Liver (tissue), 9 donors: ENCODE data around the gene NR6A1. TPM values are rescaled to one million over a fixed set of nuclear protein-coding genes. Genes with fewer than 3 reads are reported as not detected.

ENCODE experiments used
- DNase-seq: peaks from one replicate; pipeline ENCODE4 v3.0.0-alpha.2; 2017; ENCODE audit warnings: low spot score
- H3K27ac ChIP-seq, 2 donors: one replicate each; pipeline ENCODE4 v1.7.0; 2013; ENCODE audit warnings: inconsistent platforms in 2 of 2, low read length in 2 of 2, control low read depth in 1 of 2, low read depth in 1 of 2, mild to moderate bottlenecking in 1 of 2
- H3K27me3 ChIP-seq, 4 donors: one replicate each; pipeline versions ENCODE4 v1.6.1 to v1.7.0; 2013; ENCODE audit warnings: low read length in 3 of 4, inconsistent platforms in 1 of 4, mild to moderate bottlenecking in 1 of 4, moderate library complexity in 1 of 4; ENCODE audit not compliant: control insufficient read depth in 4 of 4, insufficient read depth in 4 of 4
- H3K36me3 ChIP-seq, 4 donors: one replicate each; pipeline versions ENCODE4 v1.6.1 to v1.7.0; 2013; ENCODE audit warnings: low read length in 3 of 4, mild to moderate bottlenecking in 3 of 4, low read depth in 1 of 4, moderate library complexity in 1 of 4; ENCODE audit not compliant: control insufficient read depth in 4 of 4, insufficient read depth in 3 of 4
- H3K4me1 ChIP-seq, 4 donors: one replicate each; pipeline versions ENCODE4 v1.6.1 to v1.7.0; 2013; ENCODE audit warnings: low read length in 3 of 4, mild to moderate bottlenecking in 3 of 4, moderate library complexity in 1 of 4; ENCODE audit not compliant: control insufficient read depth in 4 of 4, insufficient read depth in 4 of 4
- H3K4me3 ChIP-seq, 3 donors: one replicate each; pipeline versions ENCODE4 v1.6.1 to v1.7.0; 2013; ENCODE audit warnings: low read length in 3 of 3, control low read depth in 1 of 3, low read depth in 1 of 3, mild to moderate bottlenecking in 1 of 3
- H3K9ac ChIP-seq, 2 donors: one replicate each; pipeline ENCODE4 v1.7.0; 2013; ENCODE audit warnings: low read length in 2 of 2, mild to moderate bottlenecking in 2 of 2, moderate library complexity in 2 of 2, control low read depth in 1 of 2, low read depth in 1 of 2
- H3K9me3 ChIP-seq, 4 donors: one replicate each; pipeline versions ENCODE4 v1.6.1 to v1.7.0; 2013; ENCODE audit warnings: low read length in 3 of 4; ENCODE audit not compliant: control insufficient read depth in 4 of 4
- ATF3 ChIP-seq: IDR thresholded peaks from 2 replicates; pipeline ENCODE4 v1.6.1; 2016; ENCODE audit warnings: antibody characterized with exemption
- CTCF ChIP-seq: fragments of 150-350 bp; IDR thresholded peaks from 2 replicates; pipeline ENCODE4 v1.5.1; 2017; ENCODE audit warnings: improper control_type of control experiment, low read depth, low read length; ENCODE audit not compliant: missing input control
- EGR1 ChIP-seq, 2 donors: IDR thresholded peaks; 2 replicates each; pipeline ENCODE4 v1.6.1; 2016 to 2018; ENCODE audit warnings: antibody characterized with exemption in 2 of 2, low read depth in 2 of 2
- FOXA1 ChIP-seq: IDR thresholded peaks from 2 replicates; pipeline ENCODE4 v1.6.1; 2016; ENCODE audit warnings: antibody characterized with exemption
- FOXA2 ChIP-seq: IDR thresholded peaks from 2 replicates; pipeline ENCODE4 v1.6.1; 2016; ENCODE audit warnings: antibody characterized with exemption
- GABPA ChIP-seq, 2 donors: IDR thresholded peaks in 1 of 2; conservative IDR thresholded peaks in 1 of 2; 2 replicates each; pipeline ENCODE4 v1.6.1; 2016; ENCODE audit warnings: antibody characterized with exemption in 2 of 2, mild to moderate bottlenecking in 1 of 2, moderate library complexity in 1 of 2
- HNF4A ChIP-seq, 2 donors: conservative IDR thresholded peaks; 2 replicates each; pipeline ENCODE4 v1.6.1; 2016; ENCODE audit warnings: antibody characterized with exemption in 2 of 2, mild to moderate bottlenecking in 2 of 2
- HNF4G ChIP-seq: IDR thresholded peaks from 2 replicates; pipeline ENCODE4 v1.6.1; 2016; ENCODE audit warnings: antibody characterized with exemption
- JUND ChIP-seq, 2 donors: IDR thresholded peaks; 2 replicates each; pipeline ENCODE4 v1.6.1; 2016; ENCODE audit warnings: antibody characterized with exemption in 2 of 2
- MAX ChIP-seq: IDR thresholded peaks from 2 replicates; pipeline ENCODE4 v1.6.1; 2016; ENCODE audit warnings: antibody characterized with exemption
- NR2F2 ChIP-seq: IDR thresholded peaks from 2 replicates; pipeline ENCODE4 v1.6.1; 2016; ENCODE audit warnings: antibody characterized with exemption
- RAD21 ChIP-seq, 2 donors: IDR thresholded peaks; 2 replicates each; pipeline ENCODE4 v1.6.1; 2016; ENCODE audit warnings: antibody characterized with exemption in 2 of 2, mild to moderate bottlenecking in 2 of 2
- REST ChIP-seq: IDR thresholded peaks from 2 replicates; pipeline ENCODE4 v1.6.1; 2016; ENCODE audit warnings: antibody characterized with exemption, mild to moderate bottlenecking
- RXRA ChIP-seq, 2 donors: IDR thresholded peaks; 2 replicates each; pipeline ENCODE4 v1.6.1; 2017 to 2018; ENCODE audit warnings: antibody characterized with exemption in 2 of 2, mild to moderate bottlenecking in 1 of 2
- SP1 ChIP-seq: IDR thresholded peaks from 2 replicates; pipeline ENCODE4 v1.6.1; 2018; ENCODE audit warnings: antibody characterized with exemption, mild to moderate bottlenecking
- TAF1 ChIP-seq: conservative IDR thresholded peaks from 2 replicates; pipeline ENCODE4 v1.6.1; 2016; ENCODE audit warnings: antibody characterized with exemption, mild to moderate bottlenecking
- YY1 ChIP-seq: IDR thresholded peaks from 2 replicates; pipeline ENCODE4 v1.6.1; 2016; ENCODE audit warnings: antibody characterized with exemption, mild to moderate bottlenecking
- WGBS: extraction: QIAGEN DNeasy Blood & Tissue Kit; methylation state at CpG from one replicate; pipeline ENCODE4 v1.1.7; 2013; 5-methylcytosine and 5-hydroxymethylcytosine counted together
- polyA plus RNA-seq, 2 donors: library from polyadenylated mRNA; stranded (reverse) in 1 of 2; unstranded in 1 of 2; fragments of 200-250 nt in 1 of 2; fragments of >200 nt in 1 of 2; fragmentation: Nextera tagmentation in 1 of 2; extraction: Ambion mirVana in 1 of 2; gene quantifications; one replicate each; pipeline versions ENCODE4 v1.2.1 to v1.2.3, GENCODE V29; 2013 to 2015
- total RNA-seq, 2 donors: library from RNA; depleted of rRNA; stranded (reverse); fragments of >200 nt; gene quantifications; one replicate each; pipeline ENCODE4 v1.2.3, GENCODE V29; 2014
- TF ChIP-seq, protein P1 (sequence below): IDR thresholded peaks from 2 replicates; pipeline ENCODE4 v1.6.1; 2016; ENCODE audit warnings: antibody characterized with exemption
- donor health status: healthy.
- donor health status: healthy.
- donor health status: healthy.
- donor health status: healthy.
- donor health status: healthy.

NR6A1 gene
- total and polyA plus RNA-seq, 4 donors, result 0.72 to 6.1 (median 2.1) TPM

DNA sequence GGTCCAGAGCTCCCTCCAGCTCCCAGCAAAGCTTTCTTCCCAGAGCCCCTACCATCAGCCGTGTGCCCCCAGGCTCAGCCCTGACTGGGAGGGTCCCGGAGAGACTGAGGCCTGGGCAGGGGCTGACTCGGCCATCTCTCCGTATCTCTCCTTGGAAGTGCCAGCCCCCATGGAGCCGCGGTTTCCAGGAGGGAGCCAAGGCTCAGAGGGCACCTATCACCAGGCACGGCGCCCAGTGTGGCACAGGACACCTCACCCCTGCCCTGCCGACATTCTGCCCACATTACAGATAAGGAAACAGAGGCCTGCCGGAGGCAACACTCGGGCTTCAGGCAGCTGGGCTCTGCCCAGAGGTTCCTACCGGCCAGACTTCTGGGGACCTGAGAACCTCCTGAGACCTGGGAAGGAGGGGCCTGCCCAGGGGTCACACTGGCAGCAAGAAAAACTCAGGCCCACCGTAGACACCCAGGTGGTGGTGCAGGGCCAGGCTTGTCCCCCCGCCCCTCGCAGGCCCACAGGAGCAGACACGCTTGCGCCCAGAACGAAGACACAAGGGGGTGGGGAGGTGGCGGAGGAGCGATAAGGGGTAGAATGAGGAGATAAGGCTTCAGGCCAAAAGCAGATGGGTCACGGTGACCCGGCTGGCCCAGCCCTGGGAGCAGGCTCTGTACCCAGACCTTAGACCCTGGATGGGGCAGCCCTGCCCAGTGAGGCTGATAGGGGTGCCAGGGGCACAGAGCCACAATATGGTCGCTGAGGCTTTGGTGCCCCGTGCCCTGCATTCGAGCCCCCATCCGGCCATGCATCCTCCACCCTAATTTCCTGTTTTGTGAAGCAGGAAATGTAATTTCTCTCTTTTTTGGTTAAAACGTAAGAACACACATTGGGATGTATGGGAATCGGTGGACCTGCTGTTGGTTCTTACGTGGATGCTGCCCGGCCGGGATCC, 275.7 kb downstream of the NR6A1 start:
- H3K36me3 ChIP-seq, result no peaks in the 10 kb centered on the region
- H3K4me3 ChIP-seq, result no peak overlapping the region
- H3K27me3 ChIP-seq, result no peaks in the 10 kb centered on the region
- H3K4me1 ChIP-seq, result peaks cover 0 to 8% (median 3%) of the 10 kb centered on the region in 4 donors
- H3K9me3 ChIP-seq, result no peaks in the 10 kb centered on the region
- TF ChIP-seq GABPA (IDR thresholded peaks at IDR 0.05 in 1 of 2, conservative IDR thresholded peaks at IDR 0.05 in 1 of 2), result no peak
- TF ChIP-seq NR2F2, result no peak
- no peak for TF ChIP-seq CTCF
- TF ChIP-seq HNF4G, result no peak
- no peak for TF ChIP-seq RXRA (IDR thresholded peaks at IDR 0.05)
- no peak for TF ChIP-seq FOXA2
- no peak for TF ChIP-seq SP1
- no peak for TF ChIP-seq TAF1
- TF ChIP-seq MAX, result no peak
- TF ChIP-seq, protein P1, sequence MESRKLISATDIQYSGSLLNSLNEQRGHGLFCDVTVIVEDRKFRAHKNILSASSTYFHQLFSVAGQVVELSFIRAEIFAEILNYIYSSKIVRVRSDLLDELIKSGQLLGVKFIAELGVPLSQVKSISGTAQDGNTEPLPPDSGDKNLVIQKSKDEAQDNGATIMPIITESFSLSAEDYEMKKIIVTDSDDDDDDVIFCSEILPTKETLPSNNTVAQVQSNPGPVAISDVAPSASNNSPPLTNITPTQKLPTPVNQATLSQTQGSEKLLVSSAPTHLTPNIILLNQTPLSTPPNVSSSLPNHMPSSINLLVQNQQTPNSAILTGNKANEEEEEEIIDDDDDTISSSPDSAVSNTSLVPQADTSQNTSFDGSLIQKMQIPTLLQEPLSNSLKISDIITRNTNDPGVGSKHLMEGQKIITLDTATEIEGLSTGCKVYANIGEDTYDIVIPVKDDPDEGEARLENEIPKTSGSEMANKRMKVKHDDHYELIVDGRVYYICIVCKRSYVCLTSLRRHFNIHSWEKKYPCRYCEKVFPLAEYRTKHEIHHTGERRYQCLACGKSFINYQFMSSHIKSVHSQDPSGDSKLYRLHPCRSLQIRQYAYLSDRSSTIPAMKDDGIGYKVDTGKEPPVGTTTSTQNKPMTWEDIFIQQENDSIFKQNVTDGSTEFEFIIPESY, result no peak
- no peak for TF ChIP-seq JUND (IDR thresholded peaks at IDR 0.05)
- TF ChIP-seq EGR1 (IDR thresholded peaks at IDR 0.05; ENCODE audit: low read depth in 2 of 2), result no peak
- no peak for TF ChIP-seq ATF3
- TF ChIP-seq RAD21 (IDR thresholded peaks at IDR 0.05), result no peak
- no peak for TF ChIP-seq FOXA1
- TF ChIP-seq REST, result no peak
- no peak for TF ChIP-seq YY1
- TF ChIP-seq HNF4A (conservative IDR thresholded peaks at IDR 0.05), result no peak
- no peak for DNase-seq
- 78% methylated on average over 31 of the region's 31 CpGs for WGBS
- no peak overlapping the region for H3K27ac ChIP-seq
- H3K9ac ChIP-seq, result no peak overlapping the region
